Central memory CD8-positive, alpha-beta T cell (primary cell): ENCODE data around the gene RAB4A.
A peak's percentile ranks its signal among the peaks of the same experiment; 100 is the strongest.
"Not testable (repeated sequence)": the region's sequence is repeated elsewhere in the genome, so short reads cannot be mapped to it uniquely, and the experiment has no call there.

Experiments used
- ATAC-seq: fragments of 150-1000 bp; cut with Tn5 transposase; replicated peaks from 2 replicates; pipeline ENCODE4 v1.10.0; 2022; ENCODE audit warnings: mild to moderate bottlenecking, moderate FRiP score, moderate number of reproducible peaks; ENCODE audit not compliant: poor library complexity, severe bottlenecking; ENCODE audit errors: extremely low read depth
- DNase-seq, 2 donors: peaks; one replicate each; pipeline ENCODE4 v3.0.0; 2021; ENCODE audit warnings: low spot score in 2 of 2
- H3K27ac Mint-ChIP-seq: one replicate; pipeline ENCODE4 v1.8.0; 2022; ENCODE audit warnings: low read depth, mild to moderate bottlenecking, moderate library complexity, mixed read lengths
- H3K27me3 Mint-ChIP-seq: one replicate; pipeline ENCODE4 v1.8.0; 2022; ENCODE audit warnings: mixed read lengths
- H3K36me3 Mint-ChIP-seq: one replicate; pipeline ENCODE4 v1.8.0; 2022; ENCODE audit warnings: mild to moderate bottlenecking, moderate library complexity, mixed read lengths; ENCODE audit not compliant: insufficient read depth
- H3K4me1 Mint-ChIP-seq: one replicate; pipeline ENCODE4 v1.8.0; 2022; ENCODE audit warnings: mixed read lengths
- H3K4me3 Mint-ChIP-seq: one replicate; pipeline ENCODE4 v1.8.0; 2022; ENCODE audit warnings: mild to moderate bottlenecking, moderate library complexity, mixed read lengths
- H3K9me3 Mint-ChIP-seq: one replicate; pipeline ENCODE4 v1.8.0; 2022; ENCODE audit warnings: mixed read lengths

Gene RAB4A

DNA sequence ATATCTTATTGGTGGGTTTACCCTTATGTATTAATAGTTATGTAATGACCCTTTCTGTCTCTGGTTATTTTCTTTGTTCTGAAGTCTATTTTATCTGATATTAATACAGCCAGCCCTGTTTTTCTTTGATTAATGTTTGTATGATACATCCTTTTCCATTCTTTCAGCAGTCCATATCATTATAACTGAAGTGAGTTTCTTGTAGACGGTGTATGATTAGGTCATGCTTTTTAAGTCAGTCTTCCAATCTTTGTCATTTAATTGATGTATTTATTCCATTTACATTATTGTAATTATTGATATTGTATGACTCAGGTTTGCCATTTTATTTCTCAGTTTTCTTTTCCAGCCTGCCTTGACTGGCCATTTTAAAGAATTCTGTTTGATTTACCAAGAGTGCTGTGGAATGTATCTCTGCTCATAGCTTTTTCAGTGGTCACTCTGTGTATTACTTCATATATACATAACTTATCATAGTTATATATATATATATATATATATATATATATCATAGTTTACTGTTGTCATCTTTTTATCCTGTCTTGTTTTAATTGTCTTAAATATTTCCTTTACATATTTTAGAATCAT lies 10.5 kb downstream of the RAB4A start:
- peaks cover 3% of the 10 kb centered on the region for H3K36me3 Mint-ChIP-seq
- no peak overlapping the region for H3K4me3 Mint-ChIP-seq
- DNase-seq (no peak), ATAC-seq (no peak)
- H3K9me3 Mint-ChIP-seq = no peaks in the 10 kb centered on the region
- H3K27me3 Mint-ChIP-seq = no peaks in the 10 kb centered on the region
- no peak overlapping the region for H3K27ac Mint-ChIP-seq
- H3K4me1 Mint-ChIP-seq = peaks cover 52% of the 10 kb centered on the region

DNA sequence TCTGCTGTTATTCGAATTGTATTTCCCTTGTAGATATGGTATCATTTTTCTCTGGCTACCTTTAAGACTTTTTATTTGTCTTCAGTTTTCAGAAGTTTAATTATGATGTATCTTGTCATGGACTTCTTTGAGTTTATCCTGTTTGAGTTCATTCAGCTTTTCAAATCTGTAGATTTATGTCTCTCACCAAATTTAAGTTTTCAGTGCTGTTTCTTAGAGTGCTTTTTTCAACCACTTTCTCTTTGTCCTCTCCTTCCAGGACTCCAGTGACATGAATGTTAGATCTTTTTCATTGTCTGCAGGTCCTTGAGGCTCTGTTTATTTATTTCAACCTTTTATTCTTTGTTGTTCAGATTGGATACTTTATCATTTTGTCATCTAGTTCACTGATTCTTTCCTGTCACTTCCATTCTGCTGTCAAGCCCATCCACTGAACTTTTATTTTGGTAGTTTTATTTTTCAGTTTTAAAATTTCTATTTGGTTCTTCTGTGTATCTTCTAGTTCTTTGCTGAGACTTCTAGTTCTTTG lies 11.4 kb downstream of the RAB4A start:
- Mint-ChIP-seq H3K4me1 (peaks cover 59% of the 10 kb centered on the region), H3K36me3 (peaks cover 3% of the 10 kb centered on the region), H3K27me3 (no peaks in the 10 kb centered on the region), H3K27ac (peak overlapping the region; percentile 56), H3K4me3 (no peak overlapping the region), H3K9me3 (no peaks in the 10 kb centered on the region)
- ATAC-seq (no peak), DNase-seq (no peak)

DNA sequence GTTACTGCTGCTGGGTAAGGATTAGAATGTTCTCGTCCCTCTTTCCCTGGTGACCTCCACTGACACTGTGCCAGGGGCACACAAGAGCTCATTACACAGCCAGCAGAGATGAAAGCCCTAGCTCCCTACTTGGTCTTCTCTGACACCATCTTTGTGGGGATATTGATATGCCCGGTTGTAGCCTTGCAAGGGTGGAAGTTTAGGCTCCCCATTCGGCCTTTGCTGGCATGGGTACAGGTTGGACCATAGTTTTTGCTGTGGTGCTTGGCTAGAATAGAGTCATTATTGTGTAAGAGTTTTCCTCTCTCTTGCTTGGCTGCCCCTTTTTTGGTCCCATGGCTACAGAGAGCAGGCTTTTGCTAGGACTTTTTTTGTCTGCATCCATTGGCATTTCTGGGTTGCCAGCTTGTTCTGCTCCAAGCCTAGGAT lies 12.3 kb downstream of the RAB4A start:
- ATAC-seq (no peak), DNase-seq (no peak)
- peaks cover 3% of the 10 kb centered on the region for H3K36me3 Mint-ChIP-seq
- no peak overlapping the region for H3K4me3 Mint-ChIP-seq
- no peaks in the 10 kb centered on the region for H3K27me3 Mint-ChIP-seq
- H3K9me3 Mint-ChIP-seq = no peaks in the 10 kb centered on the region
- no peak overlapping the region for H3K27ac Mint-ChIP-seq
- H3K4me1 Mint-ChIP-seq = peaks cover 63% of the 10 kb centered on the region

DNA sequence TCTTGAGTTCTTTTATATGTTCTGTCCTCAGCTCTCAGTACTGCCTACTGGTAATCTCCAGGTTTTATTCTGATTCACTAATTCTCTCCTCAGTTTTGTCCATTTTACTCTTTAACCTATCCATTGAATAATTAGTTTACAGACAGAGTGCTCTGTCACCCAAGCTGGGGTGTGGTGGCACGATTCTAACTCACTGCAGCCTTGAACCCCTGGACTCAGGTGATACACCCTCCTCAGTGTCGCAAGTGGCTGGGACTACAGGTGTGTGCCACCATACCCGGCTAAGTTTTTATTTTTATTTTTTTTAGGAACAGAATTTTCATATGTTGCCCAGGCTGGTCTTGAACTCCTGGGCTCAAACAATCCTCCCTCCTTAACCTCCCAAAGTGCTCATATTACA lies 14.0 kb downstream of the RAB4A start:
- Mint-ChIP-seq H3K36me3 (peaks cover 8% of the 10 kb centered on the region), H3K9me3 (no peaks in the 10 kb centered on the region), H3K4me1 (peaks cover 63% of the 10 kb centered on the region), H3K27me3 (no peaks in the 10 kb centered on the region), H3K27ac (peak overlapping the region; percentile 22), H3K4me3 (no peak overlapping the region)
- ATAC-seq (no peak), DNase-seq (no peak)

DNA sequence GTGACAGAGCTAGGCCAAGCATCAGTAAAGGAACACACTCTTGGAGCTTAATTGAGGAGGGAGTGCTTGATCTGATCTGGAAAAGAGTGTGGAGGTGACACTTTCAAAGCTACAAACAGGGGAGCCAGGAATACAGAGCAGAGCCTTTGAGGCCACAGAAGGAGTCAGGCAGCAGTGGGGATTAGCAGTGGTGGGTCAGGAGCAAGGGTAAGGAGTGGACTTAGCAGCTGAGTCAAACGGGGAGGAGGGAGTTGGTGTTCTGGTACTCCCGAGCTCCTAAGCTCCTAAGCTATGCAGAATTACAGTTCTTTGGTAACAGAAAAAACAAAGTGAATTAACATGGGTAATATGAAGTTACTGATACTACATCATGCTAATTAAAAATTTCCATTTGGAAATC lies 14.5 kb downstream of the RAB4A start:
- Mint-ChIP-seq H3K9me3 (no peaks in the 10 kb centered on the region), H3K36me3 (peaks cover 12% of the 10 kb centered on the region), H3K27me3 (no peaks in the 10 kb centered on the region), H3K27ac (peak overlapping the region; percentile 22), H3K4me3 (no peak overlapping the region), H3K4me1 (peaks cover 59% of the 10 kb centered on the region)
- ATAC-seq = no peak
- no peak for DNase-seq

DNA sequence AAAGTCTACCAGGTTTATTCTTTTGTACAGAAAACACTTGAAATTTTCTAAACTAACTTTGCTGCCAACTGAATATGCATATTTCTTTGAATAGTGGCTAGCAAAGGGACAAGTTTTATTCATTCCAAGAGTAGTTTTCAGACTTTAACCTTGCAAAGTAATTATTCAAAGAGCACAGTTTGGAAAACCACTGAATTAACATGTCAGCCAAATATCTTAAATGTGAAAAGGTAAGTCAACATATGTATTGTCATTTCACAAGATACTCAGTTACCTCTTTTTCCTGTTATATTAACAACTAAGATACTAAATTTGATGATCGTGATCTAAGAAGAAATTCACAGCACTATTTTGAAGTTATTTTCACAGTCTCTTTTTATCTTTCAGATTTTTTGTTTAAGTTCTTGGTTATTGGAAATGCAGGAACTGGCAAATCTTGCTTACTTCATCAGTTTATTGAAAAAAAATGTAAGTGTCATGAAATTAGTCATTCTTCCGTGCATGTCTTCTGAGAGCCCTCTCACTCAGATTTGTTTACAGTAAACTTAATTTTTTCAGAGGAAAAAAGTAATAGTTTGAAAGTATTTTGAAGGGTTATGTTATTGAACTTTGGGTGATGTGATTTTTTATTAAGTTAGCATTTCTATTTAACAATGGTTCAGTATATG lies 15.3 kb downstream of the RAB4A start:
- DNase-seq = no peak
- no peaks in the 10 kb centered on the region for H3K27me3 Mint-ChIP-seq
- peak overlapping the region; percentile 27 for H3K27ac Mint-ChIP-seq
- H3K36me3 Mint-ChIP-seq = peaks cover 16% of the 10 kb centered on the region
- H3K4me3 Mint-ChIP-seq = no peak overlapping the region
- H3K9me3 Mint-ChIP-seq = peaks cover 5% of the 10 kb centered on the region
- ATAC-seq = no peak
- H3K4me1 Mint-ChIP-seq = peaks cover 52% of the 10 kb centered on the region

DNA sequence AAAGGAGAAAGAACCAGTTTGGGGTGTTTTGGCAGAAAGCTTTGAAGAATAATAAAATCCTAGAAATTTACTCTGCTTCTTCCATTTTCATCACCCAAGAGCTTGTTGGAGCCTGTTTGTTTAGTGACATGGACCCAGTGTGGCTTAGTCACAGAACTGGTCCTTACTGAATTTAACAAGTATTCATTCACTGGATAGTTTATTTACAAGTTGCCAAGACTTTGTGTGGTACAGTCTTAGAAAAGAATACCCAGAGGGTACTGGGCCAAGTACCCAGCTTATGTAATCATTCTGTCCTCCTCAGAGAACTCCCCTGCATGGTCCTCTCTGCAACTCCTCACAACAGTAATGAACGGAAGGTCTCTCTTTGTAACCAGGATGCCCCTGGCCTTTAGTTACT lies 16.4 kb downstream of the RAB4A start:
- Mint-ChIP-seq H3K9me3 (peaks cover 7% of the 10 kb centered on the region), H3K36me3 (peaks cover 15% of the 10 kb centered on the region), H3K4me3 (no peak overlapping the region), H3K27ac (peak overlapping the region; percentile 27), H3K4me1 (peaks cover 42% of the 10 kb centered on the region), H3K27me3 (no peaks in the 10 kb centered on the region)
- ATAC-seq = no peak
- DNase-seq = no peak

DNA sequence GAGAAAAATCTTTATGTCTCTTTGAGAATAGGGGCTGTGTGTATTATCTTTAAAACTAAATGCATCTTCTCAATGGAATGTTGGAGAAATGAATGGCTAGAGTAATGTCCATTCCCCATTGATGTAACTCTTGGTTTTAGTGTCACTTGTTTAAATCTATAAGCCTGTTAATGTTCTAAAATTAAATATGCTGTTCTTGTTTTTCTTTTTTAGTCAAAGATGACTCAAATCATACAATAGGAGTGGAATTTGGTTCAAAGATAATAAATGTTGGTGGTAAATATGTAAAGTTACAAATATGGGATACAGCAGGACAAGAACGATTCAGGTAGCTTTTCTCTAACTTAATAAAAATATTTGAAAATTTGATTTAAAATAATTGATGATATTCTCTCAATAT lies 17.6 kb downstream of the RAB4A start:
- DNase-seq (no peak), ATAC-seq (no peak)
- no peaks in the 10 kb centered on the region for H3K27me3 Mint-ChIP-seq
- H3K4me1 Mint-ChIP-seq = peaks cover 34% of the 10 kb centered on the region
- peaks cover 19% of the 10 kb centered on the region for H3K36me3 Mint-ChIP-seq
- no peak overlapping the region for H3K27ac Mint-ChIP-seq
- H3K4me3 Mint-ChIP-seq = no peak overlapping the region
- peaks cover 7% of the 10 kb centered on the region for H3K9me3 Mint-ChIP-seq

DNA sequence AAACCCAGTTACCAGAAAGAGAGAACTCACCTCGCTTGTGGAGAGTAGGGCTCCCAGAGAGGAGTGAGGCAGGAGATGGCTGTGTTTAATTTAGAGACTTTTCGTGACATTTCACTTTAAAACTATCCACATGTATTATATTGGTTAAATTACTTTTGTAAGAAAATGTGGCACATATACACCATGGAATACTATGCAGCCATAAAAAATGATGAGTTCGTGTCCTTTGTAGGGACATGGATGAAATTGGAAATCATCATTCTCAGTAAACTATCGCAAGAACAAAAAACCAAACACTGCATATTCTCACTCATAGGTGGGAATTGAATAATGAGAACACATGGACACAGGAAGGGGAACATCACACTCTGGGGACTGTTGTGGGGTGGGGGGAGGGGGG lies 20.8 kb downstream of the RAB4A start:
- not testable (repeated sequence) for H3K27ac Mint-ChIP-seq, H3K4me3 Mint-ChIP-seq, H3K27me3 Mint-ChIP-seq, ATAC-seq, H3K9me3 Mint-ChIP-seq, DNase-seq
- Mint-ChIP-seq H3K4me1 (peaks cover 17% of the 10 kb centered on the region), H3K36me3 (peaks cover 17% of the 10 kb centered on the region)

DNA sequence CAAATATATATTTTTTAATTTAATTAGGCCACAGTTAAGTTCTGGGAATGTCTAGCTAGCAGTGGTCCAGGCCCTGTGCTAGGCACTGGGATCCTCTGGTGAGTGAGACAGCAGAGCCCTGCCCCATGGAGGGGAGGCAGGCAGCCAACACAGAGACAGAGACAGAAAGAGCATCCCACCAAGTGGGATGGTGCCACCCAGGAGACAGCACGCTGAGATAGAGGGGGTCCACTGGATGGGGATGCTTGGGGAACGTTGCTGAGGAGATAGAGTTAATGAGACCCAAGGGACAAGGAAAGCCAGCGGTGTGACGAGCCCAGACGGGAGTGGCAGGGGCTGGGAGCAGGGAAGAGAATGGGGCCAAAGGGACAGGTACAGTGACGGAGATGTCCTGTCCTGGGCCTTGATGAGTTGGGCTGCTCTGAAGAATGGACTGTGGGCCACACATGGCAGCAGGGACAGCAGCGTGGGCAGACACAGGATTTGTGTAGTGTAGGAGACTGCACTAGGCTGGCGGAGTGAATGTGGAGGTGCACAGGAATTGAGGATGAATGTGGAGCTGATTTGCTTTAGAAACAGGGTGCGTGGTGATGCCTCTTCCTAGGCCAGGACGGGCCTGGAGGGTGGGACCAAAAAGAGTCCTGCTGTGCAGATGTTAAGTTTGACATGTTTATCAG lies 22.8 kb downstream of the RAB4A start:
- Mint-ChIP-seq H3K27ac (peak overlapping the region; percentile 19), H3K27me3 (no peaks in the 10 kb centered on the region), H3K36me3 (peaks cover 23% of the 10 kb centered on the region), H3K9me3 (peaks cover 7% of the 10 kb centered on the region), H3K4me3 (no peak overlapping the region), H3K4me1 (peaks cover 6% of the 10 kb centered on the region)
- ATAC-seq = no peak
- DNase-seq = no peak

DNA sequence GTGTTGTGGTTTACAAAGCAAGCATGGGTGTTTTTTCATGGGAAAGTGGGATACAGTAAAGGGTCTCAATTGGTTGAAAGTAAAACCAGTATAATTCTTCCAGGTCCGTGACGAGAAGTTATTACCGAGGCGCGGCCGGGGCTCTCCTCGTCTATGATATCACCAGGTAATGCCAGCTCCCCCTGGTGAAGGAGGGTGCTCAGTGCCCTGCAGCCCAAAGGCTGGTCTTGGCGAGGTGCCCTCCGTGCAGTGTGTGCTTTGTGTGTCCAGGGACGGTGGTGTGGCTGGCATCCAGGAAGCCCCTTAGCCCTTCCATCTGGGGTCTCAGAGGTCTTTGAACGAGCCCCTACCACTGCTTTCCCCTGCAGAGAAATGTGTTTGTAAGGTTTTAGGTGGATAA lies 24.8 kb downstream of the RAB4A start:
- DNase-seq (no peak), ATAC-seq (no peak)
- Mint-ChIP-seq H3K9me3 (peaks cover 7% of the 10 kb centered on the region), H3K36me3 (peaks cover 20% of the 10 kb centered on the region), H3K27ac (no peak overlapping the region), H3K27me3 (no peaks in the 10 kb centered on the region), H3K4me1 (peaks cover 6% of the 10 kb centered on the region), H3K4me3 (no peak overlapping the region)

DNA sequence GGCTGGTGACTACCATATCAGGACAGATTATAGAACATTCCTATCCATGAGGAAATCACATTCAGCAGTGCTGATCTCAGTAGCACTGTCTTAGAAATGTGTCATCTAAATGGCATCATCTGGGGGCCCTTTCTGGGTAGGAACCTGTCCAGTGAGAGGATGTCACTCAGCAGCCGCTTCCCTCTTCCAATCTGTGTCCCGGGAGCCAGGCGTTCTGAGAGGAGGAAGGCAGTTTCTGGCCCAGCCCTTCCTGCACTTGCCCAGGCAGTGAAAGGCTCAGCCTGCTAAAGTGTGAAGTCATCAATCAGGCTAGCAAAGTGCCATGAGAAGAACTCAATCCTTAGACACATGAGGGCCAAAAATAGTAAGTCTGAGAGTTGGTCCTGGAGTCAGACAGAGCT lies 25.6 kb downstream of the RAB4A start:
- H3K27ac Mint-ChIP-seq = no peak overlapping the region

DNA sequence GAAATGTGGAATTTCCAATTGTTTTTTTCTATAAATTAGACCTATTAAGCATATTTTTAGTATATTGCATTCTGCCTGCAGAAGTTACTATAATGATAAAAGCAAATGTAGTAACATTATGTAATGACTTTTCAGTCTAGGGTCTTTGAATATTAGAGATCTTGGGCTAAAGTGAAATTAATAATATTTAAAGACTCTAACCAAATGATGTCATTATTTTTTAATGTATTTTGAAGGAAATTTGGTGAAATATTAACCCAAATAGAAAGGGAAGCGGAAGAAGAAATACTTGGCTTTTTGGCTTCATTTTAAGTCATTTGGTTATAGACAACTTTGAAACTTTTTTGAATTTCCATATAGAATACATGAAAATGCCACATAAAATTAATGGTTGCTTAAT lies 26.8 kb downstream of the RAB4A start:
- H3K27me3 Mint-ChIP-seq = no peaks in the 10 kb centered on the region
- no peak for DNase-seq
- H3K27ac Mint-ChIP-seq = no peak overlapping the region
- no peak overlapping the region for H3K4me3 Mint-ChIP-seq
- no peaks in the 10 kb centered on the region for H3K9me3 Mint-ChIP-seq
- no peak for ATAC-seq
- peaks cover 6% of the 10 kb centered on the region for H3K4me1 Mint-ChIP-seq
- H3K36me3 Mint-ChIP-seq = peaks cover 24% of the 10 kb centered on the region

More for the DNA sequence above, 25.6 kb downstream of the RAB4A start:
- Mint-ChIP-seq H3K36me3 (peaks cover 22% of the 10 kb centered on the region), H3K4me1 (peaks cover 6% of the 10 kb centered on the region), H3K4me3 (no peak overlapping the region), H3K9me3 (no peaks in the 10 kb centered on the region), H3K27me3 (no peaks in the 10 kb centered on the region)
- DNase-seq = no peak
- ATAC-seq = no peak
